Endometrial microvascular endothelial cells (primary cell): Measurements from ENCODE around the gene ITPRIPL2. TPM values are rescaled to one million over a fixed set of nuclear protein-coding genes. Genes with fewer than 3 reads are reported as not detected.

Source experiments
- in situ Hi-C: cut with HindIII; loops from 2 replicates; pipeline ENCODE4 v1.10.0; 2017; ENCODE audit warnings: low sequenced_read_pairs, low pct_unique_long_range_greater_than_20kb; ENCODE audit errors: inconsistent ontology term
- total RNA-seq: library from RNA; depleted of rRNA; stranded (reverse); fragments of >200 nt; gene quantifications from one replicate; pipeline ENCODE4 v1.2.3, GENCODE V29; 2015; ENCODE audit errors: inconsistent ontology term

The ITPRIPL2 gene
- 25.0 TPM for total RNA-seq

- in situ Hi-C loops: loop anchor here (25.0 kb wide), 1 partner anchor 424 kb away; no protein-coding TSS in a partner anchor
Observed at GRCh38 chr16:19113577-19114358, at the start of gene ITPRIPL2. TSS of gene ITPRIPL2 (plus strand) at chr16:19113964. CDS start at chr16:19114462, 498 bp downstream.

GRCh38 chr16:19066988-19067348 is 46.8 kb upstream of the ITPRIPL2 start:
- in situ Hi-C loops: no loop called here

GRCh38 chr16:19067349-19068236 is 46.2 kb upstream of the ITPRIPL2 start, which contains the start of gene COQ7:
TSS of gene COQ7 (plus strand) at chr16:19067614. CDS start at chr16:19067665, 51 bp downstream.
- in situ Hi-C loops: no loop called here

GRCh38 chr16:19068237-19068815 is 45.4 kb upstream of the ITPRIPL2 start:
- in situ Hi-C loops: no loop called here

GRCh38 chr16:19071811-19072777 is 41.7 kb upstream of the ITPRIPL2 start:
- in situ Hi-C loops: no loop called here

GRCh38 chr16:19073344-19073743 is 40.4 kb upstream of the ITPRIPL2 start:
- in situ Hi-C loops: no loop called here

GRCh38 chr16:19073863-19074262 is 39.9 kb upstream of the ITPRIPL2 start:
- in situ Hi-C loops: no loop called here

- in situ Hi-C loops: no loop called here
Observed at GRCh38 chr16:19075511-19075910, 38.3 kb upstream of the ITPRIPL2 start.

GRCh38 chr16:19077879-19078278 is 35.9 kb upstream of the ITPRIPL2 start:
- in situ Hi-C loops: no loop called here

GRCh38 chr16:19083670-19084069 is 30.1 kb upstream of the ITPRIPL2 start:
- in situ Hi-C loops: no loop called here

- in situ Hi-C loops: no loop called here
Observed at GRCh38 chr16:19084139-19084538, 29.6 kb upstream of the ITPRIPL2 start.

- in situ Hi-C loops: no loop called here
Observed at GRCh38 chr16:19084879-19085278, 28.9 kb upstream of the ITPRIPL2 start.

GRCh38 chr16:19085679-19086200 is 28.0 kb upstream of the ITPRIPL2 start:
- in situ Hi-C loops: no loop called here

GRCh38 chr16:19086322-19087199 is 27.2 kb upstream of the ITPRIPL2 start:
- in situ Hi-C loops: no loop called here

GRCh38 chr16:19088341-19088916 is 25.3 kb upstream of the ITPRIPL2 start:
- in situ Hi-C loops: no loop called here

- in situ Hi-C loops: no loop called here
Observed at GRCh38 chr16:19089410-19089955, 24.3 kb upstream of the ITPRIPL2 start.

GRCh38 chr16:19090916-19091315 is 22.8 kb upstream of the ITPRIPL2 start:
- in situ Hi-C loops: no loop called here
